ENCODE data around the gene PFDN6. TPM values are rescaled to one million over a fixed set of nuclear protein-coding genes. Genes with fewer than 3 reads are reported as not detected.
"Not testable (repeated sequence)": the region's sequence is repeated elsewhere in the genome, so short reads cannot be mapped to it uniquely, and the experiment has no call there.

PFDN6 gene
- total RNA-seq, 3 donors from 2014 or later = 37.9 to 50.1 (median 40.2) TPM

- TF ChIP-seq CTCF (IDR thresholded peaks at IDR 0.05) = no peak
- Histone ChIP-seq H3K4me3 (peak overlapping the region; percentile 69), H3K4me1 (ENCODE audit: low read depth) (peaks cover 50% of the 10 kb centered on the region), H3K9me3 (no peaks in the 10 kb centered on the region), H3K36me3 (ENCODE audit: low read depth) (no peaks in the 10 kb centered on the region)
- intact Hi-C loops (cut with DNase I, micrococcal nuclease) = no loop called here
- ATAC-seq (peak; percentile 2), DNase-seq (no peak)
Measured at GRCh38 chr6:33272275-33273128, 16.9 kb upstream of the PFDN6 start.

GRCh38 chr6:33273129-33273923 is 16.1 kb upstream of the PFDN6 start:
- no peak for DNase-seq
- ATAC-seq = no peak
- no peak for TF ChIP-seq CTCF (IDR thresholded peaks at IDR 0.05)
- intact Hi-C loops (cut with DNase I, micrococcal nuclease) = no loop called here
- no peaks in the 10 kb centered on the region for H3K9me3 ChIP-seq
- H3K4me1 ChIP-seq (ENCODE audit: low read depth) = peaks cover 53% of the 10 kb centered on the region
- H3K36me3 ChIP-seq (ENCODE audit: low read depth) = no peaks in the 10 kb centered on the region
- H3K4me3 ChIP-seq = no peak overlapping the region

- DNase-seq (no peak), ATAC-seq (no peak)
- Histone ChIP-seq H3K36me3 (ENCODE audit: low read depth) (no peaks in the 10 kb centered on the region), H3K9me3 (no peaks in the 10 kb centered on the region), H3K4me1 (ENCODE audit: low read depth) (peaks cover 53% of the 10 kb centered on the region), H3K4me3 (no peak overlapping the region)
- no peak for TF ChIP-seq CTCF (IDR thresholded peaks at IDR 0.05)
- intact Hi-C loops (cut with DNase I, micrococcal nuclease) = no loop called here
Measured at GRCh38 chr6:33273924-33274902, 15.2 kb upstream of the PFDN6 start.

- ATAC-seq; H3K9me3 ChIP-seq; H3K36me3 ChIP-seq (ENCODE audit: low read depth); H3K4me3 ChIP-seq; intact Hi-C loops (cut with DNase I, micrococcal nuclease); DNase-seq: not testable (repeated sequence)
- H3K4me1 ChIP-seq (ENCODE audit: low read depth) = peaks cover 47% of the 10 kb centered on the region
Measured at GRCh38 chr6:33275795-33276580, 13.4 kb upstream of the PFDN6 start.

GRCh38 chr6:33276581-33276863 is 12.9 kb upstream of the PFDN6 start:
- intact Hi-C loops (cut with DNase I, micrococcal nuclease) = no loop called here
- ATAC-seq (no peak), DNase-seq (no peak)
- H3K9me3 ChIP-seq = no peaks in the 10 kb centered on the region
- peaks cover 47% of the 10 kb centered on the region for H3K4me1 ChIP-seq (ENCODE audit: low read depth)
- TF ChIP-seq CTCF (IDR thresholded peaks at IDR 0.05) = no peak
- H3K4me3 ChIP-seq = no peak overlapping the region
- H3K36me3 ChIP-seq (ENCODE audit: low read depth) = no peaks in the 10 kb centered on the region
